GM12891 (cell line): Measurements from ENCODE around the gene POU2AF1.

Source experiments
- POLR2AphosphoS5 ChIP-seq: IDR thresholded peaks from 2 replicates; pipeline ENCODE4 v1.6.1; 2011; ENCODE audit warnings: low read depth, low read length, control low read depth
- TAF1 ChIP-seq: IDR thresholded peaks from 2 replicates; pipeline ENCODE4 v1.6.1; 2011; ENCODE audit warnings: low read depth, low read length, control low read depth

- TF ChIP-seq POLR2AphosphoS5 (no peak), TAF1 (no peak)
Observed at GRCh38 chr11:111336062-111336461, 43.0 kb downstream of the POU2AF1 start.
